ENCODE results near the gene CFAP107. TPM values are rescaled to one million over a fixed set of nuclear protein-coding genes. Genes with fewer than 3 reads are reported as not detected.

Gene CFAP107
- total and polyA plus RNA-seq, 2 experiments from 2014 or later, result not detected

GRCh38 chr1:12739613-12740012, 6.4 kb upstream of the CFAP107 start:
- in situ Hi-C loops (cut with MboI), result no loop called here
- no peak overlapping the region for H3K27ac ChIP-seq

DNA sequence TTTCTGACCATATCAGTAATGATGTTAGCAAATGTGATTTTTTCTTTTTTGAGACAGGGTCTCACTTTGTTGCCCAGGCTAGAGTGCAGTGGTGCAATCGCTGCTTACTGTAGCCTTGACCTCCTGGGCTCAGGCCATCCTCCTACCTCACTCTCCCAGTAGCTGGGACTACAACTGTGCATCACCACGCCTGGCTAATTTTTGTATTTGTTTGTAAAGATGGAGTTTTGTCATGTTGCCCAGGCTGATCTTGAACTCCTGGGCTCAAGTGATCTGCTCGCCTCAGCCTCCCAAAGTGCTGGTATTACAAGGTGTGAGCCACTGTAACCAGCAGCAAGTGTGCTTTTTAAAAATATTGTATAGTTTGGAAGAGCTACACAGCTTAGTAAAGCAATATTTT, 4.1 kb upstream of the CFAP107 start:
- TF ChIP-seq EZH2 (IDR thresholded peaks at IDR 0.05; ENCODE audit: insufficient read depth, poor library complexity, severe bottlenecking), result no peak
- no peak for TF ChIP-seq EZH2phosphoT487 (IDR thresholded peaks at IDR 0.05; ENCODE audit: insufficient read depth, low read depth)
- H3K9me3 ChIP-seq (ENCODE audit: low read depth), result no peaks in the 10 kb centered on the region
- DNase-seq, result no peak
- no peaks in the 10 kb centered on the region for H3K36me3 ChIP-seq (ENCODE audit: low read depth)
- no peaks in the 10 kb centered on the region for H3K79me2 ChIP-seq (ENCODE audit: insufficient read depth)
- in situ Hi-C loops (cut with MboI), result no loop called here
- H3K4me1 ChIP-seq (ENCODE audit: insufficient read depth), result no peaks in the 10 kb centered on the region
- H3K9me2 ChIP-seq (ENCODE audit: insufficient read depth), result no peaks in the 10 kb centered on the region
- H2AFZ ChIP-seq, result no peak overlapping the region
- no peaks in the 10 kb centered on the region; the same call in 1 of the 2 replicates for H4K20me1 ChIP-seq (ENCODE audit: insufficient read depth)
- H3K4me2 ChIP-seq (ENCODE audit: unreplicated experiment), result no peak overlapping the region
- 18 to 22% methylated on average over 3 of the region's 3 CpGs for WGBS, 2 experiments (ENCODE audit: low coverage in 1 of 2, low lambda C conversion rate in 2 of 2, missing lambda C conversion rate in 2 of 2)
- no peak overlapping the region for H3K9ac ChIP-seq
- H3F3A ChIP-seq (ENCODE audit: insufficient read depth), result no peaks in the 10 kb centered on the region
- no peak overlapping the region for H3K27ac ChIP-seq
- no peaks in the 10 kb centered on the region for H3K27me3 ChIP-seq (replicated peaks; ENCODE audit: insufficient read depth)
- no peak overlapping the region for H3K4me3 ChIP-seq

More at GRCh38 chr1:12739613-12740012, 6.4 kb upstream of the CFAP107 start:
- Histone ChIP-seq H3F3A (ENCODE audit: insufficient read depth) (no peaks in the 10 kb centered on the region), H3K9me2 (ENCODE audit: insufficient read depth) (no peaks in the 10 kb centered on the region), H3K4me2 (ENCODE audit: unreplicated experiment) (no peak overlapping the region), H3K36me3 (ENCODE audit: low read depth) (no peaks in the 10 kb centered on the region), H3K9ac (no peak overlapping the region), H2AFZ (no peak overlapping the region), H3K9me3 (ENCODE audit: low read depth) (no peaks in the 10 kb centered on the region), H3K27me3 (replicated peaks; ENCODE audit: insufficient read depth) (no peaks in the 10 kb centered on the region), H3K79me2 (ENCODE audit: insufficient read depth) (no peaks in the 10 kb centered on the region), H3K4me3 (no peak overlapping the region), H4K20me1 (ENCODE audit: insufficient read depth) (no peaks in the 10 kb centered on the region), H3K4me1 (ENCODE audit: insufficient read depth) (no peaks in the 10 kb centered on the region)
- DNase-seq, result no peak
- WGBS, 2 experiments (ENCODE audit: low coverage in 1 of 2, low lambda C conversion rate in 2 of 2, missing lambda C conversion rate in 2 of 2), result 30 to 38% methylated on average over 5 of the region's 5 CpGs
- TF ChIP-seq EZH2phosphoT487 (IDR thresholded peaks at IDR 0.05; ENCODE audit: insufficient read depth, low read depth), result no peak
- TF ChIP-seq EZH2 (IDR thresholded peaks at IDR 0.05; ENCODE audit: insufficient read depth, poor library complexity, severe bottlenecking), result no peak

- Histone ChIP-seq H3K9me2 (ENCODE audit: insufficient read depth) (no peaks in the 10 kb centered on the region), H3K27me3 (replicated peaks; ENCODE audit: insufficient read depth) (no peaks in the 10 kb centered on the region), H3K4me3 (no peak overlapping the region), H3K27ac (no peak overlapping the region), H3K4me2 (ENCODE audit: unreplicated experiment) (no peak overlapping the region), H3F3A (ENCODE audit: insufficient read depth) (no peaks in the 10 kb centered on the region), H3K79me2 (ENCODE audit: insufficient read depth) (no peaks in the 10 kb centered on the region), H3K9me3 (ENCODE audit: low read depth) (peaks cover 4% of the 10 kb centered on the region), H4K20me1 (ENCODE audit: insufficient read depth) (no peaks in the 10 kb centered on the region; the same call in 1 of the 2 replicates), H3K9ac (no peak overlapping the region), H3K36me3 (ENCODE audit: low read depth) (no peaks in the 10 kb centered on the region), H2AFZ (peak overlapping the region; percentile 19; the same call in 1 of the 2 replicates), H3K4me1 (ENCODE audit: insufficient read depth) (no peaks in the 10 kb centered on the region)
- in situ Hi-C loops (cut with MboI), result no loop called here
- TF ChIP-seq EZH2 (IDR thresholded peaks at IDR 0.05; ENCODE audit: insufficient read depth, poor library complexity, severe bottlenecking) (no peak), EZH2phosphoT487 (IDR thresholded peaks at IDR 0.05; ENCODE audit: insufficient read depth, low read depth) (no peak)
- 18 to 20% methylated on average over 3 of the region's 3 CpGs for WGBS, 2 experiments (ENCODE audit: low coverage in 1 of 2, low lambda C conversion rate in 2 of 2, missing lambda C conversion rate in 2 of 2)
- peak; percentile 24 for DNase-seq
Observed at GRCh38 chr1:12745126-12745991, 641 bp upstream of the CFAP107 start.

- no peak overlapping the region for H3K9ac ChIP-seq
- H3K9me2 ChIP-seq (ENCODE audit: insufficient read depth), result no peaks in the 10 kb centered on the region
- no peaks in the 10 kb centered on the region for H3F3A ChIP-seq (ENCODE audit: insufficient read depth)
- no peak for TF ChIP-seq EZH2 (IDR thresholded peaks at IDR 0.05; ENCODE audit: insufficient read depth, poor library complexity, severe bottlenecking)
- TF ChIP-seq EZH2phosphoT487 (IDR thresholded peaks at IDR 0.05; ENCODE audit: insufficient read depth, low read depth), result no peak
- no peak overlapping the region for H3K27ac ChIP-seq
- peaks cover 4% of the 10 kb centered on the region for H3K9me3 ChIP-seq (ENCODE audit: low read depth)
- H3K4me3 ChIP-seq, result no peak overlapping the region
- no peak overlapping the region for H2AFZ ChIP-seq
- H3K4me1 ChIP-seq (ENCODE audit: insufficient read depth), result no peaks in the 10 kb centered on the region
- DNase-seq, result no peak
- H4K20me1 ChIP-seq (ENCODE audit: insufficient read depth), result no peaks in the 10 kb centered on the region; the same call in 1 of the 2 replicates
- H3K27me3 ChIP-seq (replicated peaks; ENCODE audit: insufficient read depth), result no peaks in the 10 kb centered on the region
- H3K4me2 ChIP-seq (ENCODE audit: unreplicated experiment), result no peak overlapping the region
- H3K79me2 ChIP-seq (ENCODE audit: insufficient read depth), result no peaks in the 10 kb centered on the region
- no peaks in the 10 kb centered on the region for H3K36me3 ChIP-seq (ENCODE audit: low read depth)
- in situ Hi-C loops (cut with MboI), result no loop called here
Observed at GRCh38 chr1:12748778-12749355, 2.9 kb downstream of the CFAP107 start.

All from GM23248 (cell line).